Measurements from ENCODE around the gene FADS3. TPM values are rescaled to one million over a fixed set of nuclear protein-coding genes. Genes with fewer than 3 reads are reported as not detected.

Gene FADS3
- total RNA-seq, 1 donor from 2014 or later, result 9.7 TPM

DNA sequence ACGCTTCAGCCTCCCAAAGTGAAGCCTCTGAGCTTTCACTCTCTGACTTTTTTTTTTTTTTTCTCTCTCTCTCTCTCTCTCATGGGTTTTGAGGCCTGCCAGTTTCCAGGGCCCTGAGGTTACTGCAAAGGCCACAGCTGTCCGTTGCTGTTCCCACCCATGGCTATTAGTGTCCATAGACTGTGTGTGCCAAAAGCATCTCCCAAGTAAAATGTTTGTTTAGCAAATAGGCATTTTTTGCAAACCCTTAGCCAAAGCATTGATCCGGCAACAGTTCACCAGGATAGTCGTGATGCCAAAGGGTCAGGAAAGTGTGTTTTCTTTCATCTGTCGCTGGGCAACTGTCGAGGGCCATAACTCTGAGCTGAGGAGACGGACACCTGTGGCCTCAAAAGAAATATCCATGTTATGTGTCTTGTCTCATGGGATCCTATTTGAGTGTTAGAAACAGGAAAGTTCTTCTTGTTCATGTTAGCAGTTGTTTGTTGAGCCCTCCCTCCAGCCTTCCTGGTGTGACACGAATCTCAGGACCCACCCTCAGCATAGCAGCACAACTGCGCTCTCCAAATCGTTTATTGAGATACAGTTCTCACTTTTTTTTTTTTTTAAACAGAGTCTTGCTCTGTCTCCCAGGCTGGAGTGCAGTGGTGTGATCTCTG lies 44.9 kb downstream of the FADS3 start:
- TF ChIP-seq, protein P1, sequence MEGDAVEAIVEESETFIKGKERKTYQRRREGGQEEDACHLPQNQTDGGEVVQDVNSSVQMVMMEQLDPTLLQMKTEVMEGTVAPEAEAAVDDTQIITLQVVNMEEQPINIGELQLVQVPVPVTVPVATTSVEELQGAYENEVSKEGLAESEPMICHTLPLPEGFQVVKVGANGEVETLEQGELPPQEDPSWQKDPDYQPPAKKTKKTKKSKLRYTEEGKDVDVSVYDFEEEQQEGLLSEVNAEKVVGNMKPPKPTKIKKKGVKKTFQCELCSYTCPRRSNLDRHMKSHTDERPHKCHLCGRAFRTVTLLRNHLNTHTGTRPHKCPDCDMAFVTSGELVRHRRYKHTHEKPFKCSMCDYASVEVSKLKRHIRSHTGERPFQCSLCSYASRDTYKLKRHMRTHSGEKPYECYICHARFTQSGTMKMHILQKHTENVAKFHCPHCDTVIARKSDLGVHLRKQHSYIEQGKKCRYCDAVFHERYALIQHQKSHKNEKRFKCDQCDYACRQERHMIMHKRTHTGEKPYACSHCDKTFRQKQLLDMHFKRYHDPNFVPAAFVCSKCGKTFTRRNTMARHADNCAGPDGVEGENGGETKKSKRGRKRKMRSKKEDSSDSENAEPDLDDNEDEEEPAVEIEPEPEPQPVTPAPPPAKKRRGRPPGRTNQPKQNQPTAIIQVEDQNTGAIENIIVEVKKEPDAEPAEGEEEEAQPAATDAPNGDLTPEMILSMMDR (IDR thresholded peaks at IDR 0.05; ENCODE audit: partially characterized antibody, unreplicated experiment), result no peak
- Mint-ChIP-seq H3K27ac (ENCODE audit: unreplicated experiment) (peak overlapping the region; percentile 55), H3K4me3 (ENCODE audit: unreplicated experiment) (no peak overlapping the region), H3K9me3 (ENCODE audit: unreplicated experiment) (peaks cover 7% of the 10 kb centered on the region), H3K4me1 (ENCODE audit: low read depth, unreplicated experiment) (peaks cover 3% of the 10 kb centered on the region), H3K36me3 (ENCODE audit: unreplicated experiment) (peaks cover 9% of the 10 kb centered on the region), H3K27me3 (ENCODE audit: unreplicated experiment) (peaks cover 2% of the 10 kb centered on the region)
- no peak for DNase-seq

DNA sequence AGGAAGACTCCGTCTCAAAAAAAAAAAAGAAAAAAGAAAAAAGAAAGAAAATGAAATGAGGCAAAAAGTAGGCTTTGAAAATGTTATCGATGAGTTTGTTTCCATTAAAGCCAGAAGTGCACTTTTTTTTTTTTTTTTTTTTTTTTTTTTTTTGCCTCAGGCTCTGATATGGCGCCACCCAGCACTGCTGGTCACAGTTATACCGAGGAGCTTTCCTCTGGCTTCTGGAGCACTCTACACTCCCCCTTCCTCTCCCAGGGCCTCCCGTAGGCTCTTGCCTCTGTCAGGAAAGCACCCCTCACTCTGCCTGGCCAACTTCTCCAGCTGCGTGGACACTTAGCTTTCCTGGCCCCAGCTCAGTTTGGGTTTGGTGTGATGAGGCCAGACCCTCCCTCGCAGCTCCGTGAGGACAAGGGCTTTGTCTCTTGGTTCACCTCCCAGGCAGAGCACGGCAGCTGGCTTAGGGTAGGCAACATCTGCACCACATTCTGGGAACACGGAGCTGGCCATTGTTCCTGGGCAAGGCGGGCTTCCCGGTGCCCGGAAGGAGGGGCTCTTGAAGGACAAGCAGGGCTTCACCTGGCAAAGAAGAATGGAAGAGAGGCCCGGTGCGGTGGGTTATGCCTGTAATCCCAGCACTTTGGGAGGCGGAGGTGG lies 46.3 kb downstream of the FADS3 start:
- no peak overlapping the region for H3K27ac Mint-ChIP-seq (ENCODE audit: unreplicated experiment)
- TF ChIP-seq, protein P1 (IDR thresholded peaks at IDR 0.05; ENCODE audit: partially characterized antibody, unreplicated experiment), result no peak
- peaks cover 5% of the 10 kb centered on the region for H3K4me1 Mint-ChIP-seq (ENCODE audit: low read depth, unreplicated experiment)
- peaks cover 2% of the 10 kb centered on the region for H3K27me3 Mint-ChIP-seq (ENCODE audit: unreplicated experiment)
- peaks cover 11% of the 10 kb centered on the region for H3K9me3 Mint-ChIP-seq (ENCODE audit: unreplicated experiment)
- no peak for DNase-seq
- peaks cover 12% of the 10 kb centered on the region for H3K36me3 Mint-ChIP-seq (ENCODE audit: unreplicated experiment)
- H3K4me3 Mint-ChIP-seq (ENCODE audit: unreplicated experiment), result no peak overlapping the region

DNA sequence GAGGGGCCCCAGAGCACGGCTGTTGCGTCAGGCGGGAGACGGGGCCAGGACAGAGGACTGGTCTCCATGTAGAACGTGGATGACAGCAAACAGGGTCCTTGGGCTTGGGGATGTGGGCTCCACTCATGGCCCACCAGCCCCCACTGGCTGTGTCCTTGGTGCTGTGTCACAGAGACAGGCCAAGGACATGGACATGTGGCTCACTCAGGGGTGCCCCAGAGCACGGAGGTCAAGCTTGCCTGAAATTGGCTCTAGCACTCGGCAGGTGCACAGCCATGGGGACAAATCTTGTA lies 48.9 kb downstream of the FADS3 start:
- no peak overlapping the region for H3K4me3 Mint-ChIP-seq (ENCODE audit: unreplicated experiment)
- peaks cover 16% of the 10 kb centered on the region for H3K9me3 Mint-ChIP-seq (ENCODE audit: unreplicated experiment)
- H3K27ac Mint-ChIP-seq (ENCODE audit: unreplicated experiment), result no peak overlapping the region
- peaks cover 9% of the 10 kb centered on the region for H3K27me3 Mint-ChIP-seq (ENCODE audit: unreplicated experiment)
- TF ChIP-seq, protein P1 (IDR thresholded peaks at IDR 0.05; ENCODE audit: partially characterized antibody, unreplicated experiment), result no peak
- peaks cover 5% of the 10 kb centered on the region for H3K4me1 Mint-ChIP-seq (ENCODE audit: low read depth, unreplicated experiment)
- DNase-seq, result no peak
- peaks cover 17% of the 10 kb centered on the region for H3K36me3 Mint-ChIP-seq (ENCODE audit: unreplicated experiment)

DNA sequence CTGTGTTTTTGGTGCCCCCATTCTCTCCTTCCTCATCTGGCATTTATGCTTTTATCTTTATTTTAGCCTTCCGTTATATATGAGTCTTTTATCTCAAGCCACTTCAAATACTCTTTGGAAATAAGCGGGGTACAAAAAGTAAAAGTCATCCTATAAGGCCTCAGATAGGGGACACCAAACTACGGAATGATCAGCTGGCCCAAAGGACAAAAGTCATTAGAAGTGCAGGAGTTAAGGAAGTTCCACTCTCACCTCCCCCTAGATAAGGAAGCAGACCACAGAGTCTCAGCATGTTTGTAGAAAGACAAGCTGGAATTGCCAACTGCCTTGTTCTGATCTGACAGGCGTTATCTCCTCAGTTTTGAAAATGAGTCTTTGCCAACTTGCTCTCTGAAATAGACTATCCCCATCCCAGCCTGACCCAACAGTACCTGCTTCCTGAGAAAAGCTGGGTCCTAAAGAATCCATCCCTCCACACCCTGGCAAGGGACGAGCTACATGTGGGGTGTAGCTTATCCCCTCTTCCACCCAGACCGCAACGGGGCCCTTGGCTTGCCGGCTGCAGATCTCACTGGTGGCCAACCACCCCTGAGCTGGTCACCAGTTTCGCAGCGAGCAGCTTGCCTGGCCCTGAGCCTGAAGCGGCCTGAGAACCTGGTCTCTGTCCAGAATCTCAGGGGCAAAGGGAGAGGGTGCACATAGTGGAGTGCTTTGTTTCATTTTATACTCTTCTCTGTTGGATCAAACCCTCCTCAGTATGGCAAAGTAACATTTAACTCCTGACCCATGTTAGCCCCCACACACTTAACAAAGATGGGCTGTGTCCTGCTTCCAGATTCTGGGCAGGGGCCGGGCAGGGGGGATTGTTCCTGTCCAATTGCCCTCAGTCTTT lies 49.5 kb downstream of the FADS3 start:
- H3K4me3 Mint-ChIP-seq (ENCODE audit: unreplicated experiment), result no peak overlapping the region
- no peak overlapping the region for H3K27ac Mint-ChIP-seq (ENCODE audit: unreplicated experiment)
- H3K27me3 Mint-ChIP-seq (ENCODE audit: unreplicated experiment), result peaks cover 9% of the 10 kb centered on the region
- peaks cover 17% of the 10 kb centered on the region for H3K36me3 Mint-ChIP-seq (ENCODE audit: unreplicated experiment)
- peaks cover 6% of the 10 kb centered on the region for H3K4me1 Mint-ChIP-seq (ENCODE audit: low read depth, unreplicated experiment)
- peaks cover 16% of the 10 kb centered on the region for H3K9me3 Mint-ChIP-seq (ENCODE audit: unreplicated experiment)
- TF ChIP-seq, protein P1 (IDR thresholded peaks at IDR 0.05; ENCODE audit: partially characterized antibody, unreplicated experiment), result no peak
- no peak for DNase-seq

All from glutamatergic neuron (in vitro differentiated cells).